B cell (primary cell): ENCODE measurements around the gene GRN. TPM values are rescaled to one million over a fixed set of nuclear protein-coding genes. Genes with fewer than 3 reads are reported as not detected.

ENCODE experiments used
- ATAC-seq: fragments of 200-7000 bp; cut with Tn5 transposase; one replicate; pipeline ENCODE4 v1.10.0; 2021; ENCODE audit warnings: low read depth, mild to moderate bottlenecking, moderate number of reproducible peaks, moderate library complexity
- CTCF ChIA-PET: fragments of 350-600 bp; sonication (Branson Sonifier 250); formaldehyde crosslinking; loops from one replicate; lab custom pipeline; 2021; ENCODE audit warnings: antibody characterized with exemption, inconsistent platforms; lab: Charles Lee
- POLR2A ChIA-PET: fragments of 350-600 bp; sonication (Branson Sonifier 250); formaldehyde crosslinking; loops from one replicate; lab custom pipeline; 2021; ENCODE audit warnings: antibody characterized with exemption; lab: Charles Lee
- DNase-seq: peaks from one replicate; pipeline ENCODE4 v3.0.0; 2013
- H2AFZ ChIP-seq: 2 replicates; pipeline ENCODE4 v1.6.1; 2012; ENCODE audit warnings: mild to moderate bottlenecking, low read depth, low read length; ENCODE audit not compliant: insufficient read depth, poor library complexity, severe bottlenecking
- H3K27ac ChIP-seq, 2 donors: 1 replicate in 1 of 2; 2 replicates in 1 of 2; pipeline ENCODE4 v1.5.1; 2012 to 2013; ENCODE audit warnings: low read length in 2 of 2, mild to moderate bottlenecking in 2 of 2, moderate library complexity in 1 of 2
- H3K27me3 ChIP-seq, 4 experiments: fragments of 200-600 bp in 1 of 4; sonication (generic) in 1 of 4; replicated peaks in 1 of 4; 1 replicate in 2 of 4; 2 replicates in 2 of 4; pipeline versions ENCODE4 v1.6.1 to v1.7.0; 2013 to 2016; ENCODE audit warnings: low read length in 3 of 4, mild to moderate bottlenecking in 2 of 4, mixed read lengths in 1 of 4, moderate library complexity in 1 of 4; ENCODE audit not compliant: insufficient read depth in 4 of 4, control insufficient read depth in 3 of 4; ENCODE audit errors: control extremely low read depth in 1 of 4
- H3K36me3 ChIP-seq, 2 experiments: replicated peaks in 1 of 2; 1 replicate in 1 of 2; 2 replicates in 1 of 2; pipeline versions ENCODE4 v1.6.1 to v1.7.1; 2013; ENCODE audit warnings: low read length in 1 of 2; ENCODE audit not compliant: insufficient read depth in 2 of 2, control insufficient read depth in 1 of 2; ENCODE audit errors: control extremely low read depth in 1 of 2, extremely low read depth in 1 of 2
- H3K4me1 ChIP-seq, 2 donors: fragments of 200-600 bp in 1 of 2; sonication (generic) in 1 of 2; 1 replicate in 1 of 2; 2 replicates in 1 of 2; pipeline versions ENCODE4 v1.5.1 to v1.6.1; 2013 to 2017; ENCODE audit warnings: low read length in 2 of 2; ENCODE audit not compliant: control insufficient read depth in 2 of 2, insufficient read depth in 2 of 2
- H3K4me2 ChIP-seq: replicated peaks from 2 replicates; pipeline ENCODE3; 2012; ENCODE audit warnings: mild to moderate bottlenecking, low read depth, low read length; ENCODE audit not compliant: poor library complexity, severe bottlenecking
- H3K4me3 ChIP-seq, 5 experiments: fragments of 200-600 bp in 1 of 5; sonication (generic) in 1 of 5; 1 replicate in 3 of 5; 2 replicates in 2 of 5; pipeline versions ENCODE4 v1.5.1 to v1.7.0; 2011 to 2016; ENCODE audit warnings: low read length in 4 of 5, mild to moderate bottlenecking in 4 of 5, low read depth in 2 of 5, control low read depth in 1 of 5, moderate library complexity in 1 of 5; ENCODE audit not compliant: insufficient read depth in 1 of 5; ENCODE audit errors: control extremely low read depth in 1 of 5, extremely low read depth in 1 of 5
- H3K79me2 ChIP-seq: fragments of 200-600 bp; sonication (generic); one replicate; pipeline ENCODE4 v1.6.0; 2016; ENCODE audit warnings: low read length; ENCODE audit not compliant: control insufficient read depth, insufficient read depth
- H3K9ac ChIP-seq: fragments of 200-600 bp; sonication (generic); 2 replicates; pipeline ENCODE4 v1.6.1; 2017; ENCODE audit warnings: mild to moderate bottlenecking, low read length, moderate library complexity
- H3K9me3 ChIP-seq, 3 donors: one replicate each; pipeline versions ENCODE4 v1.6.1 to v1.7.1; 2013; ENCODE audit warnings: low read length in 2 of 3; ENCODE audit not compliant: control insufficient read depth in 2 of 3, insufficient read depth in 1 of 3; ENCODE audit errors: control extremely low read depth in 1 of 3
- H4K20me1 ChIP-seq: 2 replicates; pipeline ENCODE4 v1.6.0; 2012; ENCODE audit warnings: mild to moderate bottlenecking, low read length; ENCODE audit not compliant: insufficient read depth, control insufficient read depth, poor library complexity, severe bottlenecking
- H3K27ac Mint-ChIP-seq: one replicate; pipeline ENCODE4 v1.8.0; 2021; ENCODE audit warnings: mixed read lengths
- H3K27me3 Mint-ChIP-seq: one replicate; pipeline ENCODE4 v1.8.0; 2021; ENCODE audit warnings: mixed read lengths
- H3K4me1 Mint-ChIP-seq: one replicate; pipeline ENCODE4 v1.8.0; 2021; ENCODE audit warnings: mixed read lengths
- H3K4me3 Mint-ChIP-seq: one replicate; pipeline ENCODE4 v1.8.0; 2021; ENCODE audit warnings: mixed read lengths
- H3K9me3 Mint-ChIP-seq: one replicate; pipeline ENCODE4 v1.8.0; 2022; ENCODE audit warnings: mixed read lengths; ENCODE audit not compliant: insufficient read depth
- EZH2 ChIP-seq: IDR thresholded peaks from 2 replicates; pipeline ENCODE4 v1.6.1; 2012; ENCODE audit warnings: borderline replicate concordance, low read depth, mild to moderate bottlenecking, moderate library complexity, low read length; ENCODE audit not compliant: insufficient read depth, poor library complexity, severe bottlenecking
- WGBS: methylation state at CpG from one replicate; pipeline ENCODE4 v1.1.5; 2013; ENCODE audit warnings: missing lambda C conversion rate; ENCODE audit not compliant: insufficient coverage; 5-methylcytosine and 5-hydroxymethylcytosine counted together
- intact Hi-C: fragments of 100-400 bp; cut with micrococcal nuclease; formaldehyde crosslinking; loops from one replicate; pipeline ENCODE4 v1.10.0; 2022
- polyA plus RNA-seq: library from polyadenylated mRNA; depleted of rRNA; stranded (reverse); fragments of >200 nt; gene quantifications from 2 replicates; pipeline ENCODE4 v1.2.3, GENCODE V29; 2012
- total RNA-seq, 2 donors: library from RNA; stranded (reverse); fragments of 120-200 nt in 1 of 2; gene quantifications; 1 replicate in 1 of 2; 2 replicates in 1 of 2; pipeline versions ENCODE4 v1.2.3 to v1.2.4, GENCODE V29; 2013 to 2022
- TF ChIP-seq, protein P1 (sequence below): fragments of 200-600 bp; IDR thresholded peaks from one replicate; pipeline ENCODE4 v1.8.0; 2022; ENCODE audit warnings: antibody characterized with exemption, mild to moderate bottlenecking

GRN gene
- total and polyA plus RNA-seq, 2 donors (not counting 1 experiment from before 2014, with no cell fraction given): 187 to 226 TPM

DNA sequence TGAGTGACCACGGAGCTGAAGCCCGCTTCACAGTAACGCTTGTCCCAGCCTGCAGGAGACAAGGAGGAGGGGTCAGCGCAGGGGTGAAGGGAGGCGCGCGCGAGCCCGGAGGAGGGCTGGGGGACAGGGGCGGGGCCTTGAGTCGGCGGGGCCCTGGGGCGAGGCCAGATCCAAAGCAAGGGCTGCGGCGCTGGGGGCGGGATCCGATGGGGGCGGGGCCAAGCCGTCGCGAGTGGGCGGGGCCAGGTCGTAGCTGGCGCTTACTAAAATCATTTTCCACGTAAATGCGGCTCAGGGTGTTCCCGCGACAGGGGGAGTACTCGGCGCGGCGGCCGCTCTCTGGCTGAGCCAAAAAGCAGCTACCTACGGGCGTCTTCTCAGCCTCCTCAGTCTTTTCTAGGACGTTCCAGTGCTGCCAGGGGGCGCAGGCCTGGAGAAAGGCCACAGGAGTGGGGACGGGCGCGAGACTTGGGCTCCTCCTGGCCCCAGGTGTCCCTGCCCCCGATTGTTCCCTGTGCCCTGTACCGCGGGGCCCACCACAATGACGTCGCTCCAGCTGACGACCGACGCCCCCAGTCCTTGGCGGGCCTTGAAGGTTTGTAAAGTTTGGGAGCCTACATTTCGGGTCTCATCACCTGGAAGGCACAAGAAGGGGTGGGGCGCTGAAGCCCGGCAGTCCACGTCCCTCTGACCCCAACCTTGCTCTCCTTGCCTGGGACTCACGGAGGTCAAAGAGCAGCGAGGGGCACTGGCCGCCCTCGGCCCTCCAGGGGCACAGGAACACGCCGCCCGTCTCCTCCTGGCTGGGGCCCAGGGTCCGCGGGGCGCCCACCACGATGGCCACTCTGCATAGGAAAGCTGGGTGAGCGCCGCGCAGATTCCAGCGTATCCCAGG, 40.4 kb downstream of the GRN start:
- Histone ChIP-seq H3K4me1 (peaks cover 22 to 24% of the 10 kb centered on the region in 2 donors), H3K36me3 (no peaks in the 10 kb centered on the region), H3K4me2 (peak overlapping the region; percentile 98), H3K27me3 (peaks cover 0 to 46% (median 11%) of the 10 kb centered on the region in 4 experiments), H3K79me2 (no peaks in the 10 kb centered on the region), H3K9ac (peak overlapping the region; percentile 78), H3K27ac (no peak overlapping the region), H2AFZ (peak overlapping the region; percentile 81), H4K20me1 (no peaks in the 10 kb centered on the region), H3K4me3 (peak overlapping the region in 4 of 5 experiments; percentile 46 to 68 (median 58)), H3K9me3 (peaks cover 0 to 18% (median 0%) of the 10 kb centered on the region in 3 donors)
- ChIA-PET POLR2A (interaction anchor here (0.7 to 1.0 kb wide), 3 partner anchors 15 to 1282 kb away, joined by 3 to 6 read pairs (median 3); partner anchors contain the start of gene FAM171A2), CTCF (interaction anchor here (0.7 to 1.8 kb wide), 3 partner anchors 10 to 55 kb away, joined by 3 to 7 read pairs (median 6); partner anchors contain the start of gene FAM171A2)
- no peaks in the 10 kb centered on the region for H3K9me3 Mint-ChIP-seq
- peaks cover 24% of the 10 kb centered on the region for H3K4me1 Mint-ChIP-seq
- DNase-seq (peak; percentile 83), ATAC-seq (peak; percentile 94)
- 12% methylated on average over 67 of the region's 68 CpGs for WGBS
- TF ChIP-seq EZH2: no peak
- TF ChIP-seq, protein P1, sequence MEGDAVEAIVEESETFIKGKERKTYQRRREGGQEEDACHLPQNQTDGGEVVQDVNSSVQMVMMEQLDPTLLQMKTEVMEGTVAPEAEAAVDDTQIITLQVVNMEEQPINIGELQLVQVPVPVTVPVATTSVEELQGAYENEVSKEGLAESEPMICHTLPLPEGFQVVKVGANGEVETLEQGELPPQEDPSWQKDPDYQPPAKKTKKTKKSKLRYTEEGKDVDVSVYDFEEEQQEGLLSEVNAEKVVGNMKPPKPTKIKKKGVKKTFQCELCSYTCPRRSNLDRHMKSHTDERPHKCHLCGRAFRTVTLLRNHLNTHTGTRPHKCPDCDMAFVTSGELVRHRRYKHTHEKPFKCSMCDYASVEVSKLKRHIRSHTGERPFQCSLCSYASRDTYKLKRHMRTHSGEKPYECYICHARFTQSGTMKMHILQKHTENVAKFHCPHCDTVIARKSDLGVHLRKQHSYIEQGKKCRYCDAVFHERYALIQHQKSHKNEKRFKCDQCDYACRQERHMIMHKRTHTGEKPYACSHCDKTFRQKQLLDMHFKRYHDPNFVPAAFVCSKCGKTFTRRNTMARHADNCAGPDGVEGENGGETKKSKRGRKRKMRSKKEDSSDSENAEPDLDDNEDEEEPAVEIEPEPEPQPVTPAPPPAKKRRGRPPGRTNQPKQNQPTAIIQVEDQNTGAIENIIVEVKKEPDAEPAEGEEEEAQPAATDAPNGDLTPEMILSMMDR: peak; percentile 12
- peaks cover 39% of the 10 kb centered on the region for H3K27me3 Mint-ChIP-seq
- H3K27ac Mint-ChIP-seq: no peak overlapping the region
- peak overlapping the region; percentile 81 for H3K4me3 Mint-ChIP-seq
- intact Hi-C loops: no loop called here

DNA sequence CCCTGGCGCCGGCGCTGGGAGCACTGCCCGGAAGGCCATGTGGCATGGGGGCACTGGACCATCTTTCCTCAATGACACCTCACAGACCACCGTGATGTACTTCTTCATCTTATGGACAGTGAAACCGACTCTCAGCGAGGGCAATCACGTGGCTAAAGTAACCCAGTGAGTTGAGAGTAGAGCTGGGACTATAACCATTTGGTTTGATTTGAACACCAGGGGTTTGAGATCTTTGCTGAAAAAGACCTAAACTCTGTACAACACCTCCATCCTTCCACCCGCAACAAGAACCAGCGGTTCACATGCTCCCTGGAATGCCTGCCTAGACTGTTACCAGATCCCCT, 41.1 kb downstream of the GRN start:
- ChIA-PET POLR2A (no interaction called here), CTCF (interaction anchor here (1.1 to 1.8 kb wide), 2 partner anchors 23 to 56 kb away, joined by 6 to 7 read pairs; partner anchors contain the start of gene FAM171A2)
- H4K20me1 ChIP-seq: no peaks in the 10 kb centered on the region
- H3K4me3 Mint-ChIP-seq: peak overlapping the region; percentile 81
- no peak overlapping the region for H3K27ac ChIP-seq
- WGBS: 48% methylated on average over 4 of the region's 10 CpGs
- H3K9ac ChIP-seq: peak overlapping the region; percentile 78
- H3K4me3 ChIP-seq: peak overlapping the region in 1 of 5 experiments; percentile 68
- no peaks in the 10 kb centered on the region for H3K79me2 ChIP-seq
- peak overlapping the region; percentile 98 for H3K4me2 ChIP-seq
- intact Hi-C loops: no loop called here
- no peaks in the 10 kb centered on the region for H3K36me3 ChIP-seq
- peaks cover 24% of the 10 kb centered on the region for H3K4me1 Mint-ChIP-seq
- peaks cover 22 to 24% of the 10 kb centered on the region in 2 donors for H3K4me1 ChIP-seq
- no peaks in the 10 kb centered on the region for H3K9me3 Mint-ChIP-seq
- peaks cover 39% of the 10 kb centered on the region for H3K27me3 Mint-ChIP-seq
- H2AFZ ChIP-seq: no peak overlapping the region
- no peak overlapping the region for H3K27ac Mint-ChIP-seq
- DNase-seq (no peak), ATAC-seq (no peak)
- H3K27me3 ChIP-seq: peaks cover 0 to 43% (median 11%) of the 10 kb centered on the region in 4 experiments
- H3K9me3 ChIP-seq: peaks cover 0 to 18% (median 0%) of the 10 kb centered on the region in 3 donors
- TF ChIP-seq, protein P1: no peak
- no peak for TF ChIP-seq EZH2
